ENCODE measurements around the gene MTERF4. TPM values are rescaled to one million over a fixed set of nuclear protein-coding genes. Genes with fewer than 3 reads are reported as not detected.

The MTERF4 gene
- total RNA-seq, 1 donor from 2014 or later, result 35.5 TPM

DNA sequence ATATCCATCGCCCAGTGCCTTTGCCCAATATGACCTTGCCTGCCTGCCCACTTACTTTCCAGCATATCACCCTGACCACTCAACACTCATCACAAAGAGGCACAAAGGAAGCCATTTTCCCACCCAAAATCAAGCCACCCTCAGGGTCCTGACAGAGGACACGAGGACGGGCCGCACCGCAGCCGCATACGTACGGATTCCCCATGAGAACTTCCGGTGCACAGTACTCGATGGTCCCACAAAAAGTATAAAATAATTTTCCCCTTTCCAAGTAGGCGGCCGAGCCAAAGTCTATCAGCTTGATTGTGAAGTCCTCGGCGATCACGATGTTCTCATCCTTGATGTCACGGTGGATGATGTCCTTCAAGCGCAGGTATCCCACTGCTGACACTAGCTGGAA is 10.0 kb upstream of the MTERF4 start:
- Histone ChIP-seq H3K36me3 (ENCODE audit: control insufficient read depth, insufficient read depth, low read length) (no peaks in the 10 kb centered on the region), H3K4me3 (ENCODE audit: low read depth, low read length) (no peak overlapping the region), H3K27me3 (ENCODE audit: control insufficient read depth, insufficient read depth, low read length) (no peaks in the 10 kb centered on the region)
- no peak for DNase-seq (ENCODE audit: low read depth)
- TF ChIP-seq CTCF (IDR thresholded peaks at IDR 0.05; ENCODE audit: insufficient read depth, low read length, severe bottlenecking), result no peak
- FAIRE-seq, result no peak

DNA sequence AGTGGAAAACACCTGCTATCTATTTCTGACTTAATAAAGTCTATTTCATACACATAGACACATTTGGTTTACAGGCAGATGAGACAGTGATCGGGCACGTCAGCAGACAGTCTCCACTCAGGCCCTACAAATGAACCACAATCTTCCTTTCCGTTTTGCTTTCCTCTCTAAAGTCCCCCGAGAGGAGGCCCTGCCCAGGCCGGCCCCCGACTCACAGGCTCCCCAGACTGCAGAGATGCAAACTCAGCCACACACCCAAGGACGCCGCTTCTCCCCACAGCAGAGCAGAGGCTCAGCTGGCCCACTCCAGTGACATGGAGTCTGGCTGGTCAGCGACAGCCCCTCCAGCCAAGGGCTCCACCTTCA is 9.3 kb upstream of the MTERF4 start:
- no peak for TF ChIP-seq CTCF (IDR thresholded peaks at IDR 0.05; ENCODE audit: insufficient read depth, low read length, severe bottlenecking)
- DNase-seq (ENCODE audit: low read depth) (no peak), FAIRE-seq (no peak)
- H3K27me3 ChIP-seq (ENCODE audit: control insufficient read depth, insufficient read depth, low read length), result no peaks in the 10 kb centered on the region
- no peak overlapping the region for H3K4me3 ChIP-seq (ENCODE audit: low read depth, low read length)
- no peaks in the 10 kb centered on the region for H3K36me3 ChIP-seq (ENCODE audit: control insufficient read depth, insufficient read depth, low read length)

- H3K4me3 ChIP-seq (ENCODE audit: low read depth, low read length), result no peak overlapping the region
- no peaks in the 10 kb centered on the region for H3K27me3 ChIP-seq (ENCODE audit: control insufficient read depth, insufficient read depth, low read length)
- no peak for DNase-seq (ENCODE audit: low read depth)
- TF ChIP-seq CTCF (IDR thresholded peaks at IDR 0.05; ENCODE audit: insufficient read depth, low read length, severe bottlenecking), result no peak
- H3K36me3 ChIP-seq (ENCODE audit: control insufficient read depth, insufficient read depth, low read length), result no peaks in the 10 kb centered on the region
- FAIRE-seq, result peak; percentile 36
These were observed 8.7 kb upstream of the MTERF4 start for GRCh38 chr2:241110607-241111439.

DNA sequence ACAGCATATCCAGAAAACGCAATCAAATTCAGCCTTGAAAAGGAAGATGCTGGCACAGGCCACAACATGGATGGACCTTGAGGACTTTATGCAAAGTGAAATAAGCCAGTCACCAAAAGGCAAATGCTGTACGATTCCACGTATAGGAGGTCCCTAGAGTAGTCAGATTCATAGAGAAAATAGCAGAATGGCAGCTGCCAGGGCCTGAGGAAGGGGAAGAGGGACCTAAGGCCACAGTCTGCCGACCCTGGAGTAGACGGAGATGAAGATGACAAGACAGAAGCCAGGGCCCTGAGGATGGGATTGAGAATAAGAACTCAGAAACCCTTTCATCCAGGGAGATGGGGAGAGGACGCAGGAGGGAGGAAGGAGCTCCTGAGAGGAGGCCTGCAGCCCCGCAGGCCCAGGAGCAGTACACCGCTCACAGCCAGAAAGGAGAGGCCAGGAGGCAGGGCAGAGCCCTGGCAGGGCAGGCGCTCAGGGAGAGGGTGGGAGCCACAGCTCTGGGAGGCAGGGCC is 8.1 kb upstream of the MTERF4 start:
- no peak overlapping the region for H3K4me3 ChIP-seq (ENCODE audit: low read depth, low read length)
- no peak for TF ChIP-seq CTCF (IDR thresholded peaks at IDR 0.05; ENCODE audit: insufficient read depth, low read length, severe bottlenecking)
- FAIRE-seq, result no peak
- no peak for DNase-seq (ENCODE audit: low read depth)
- no peaks in the 10 kb centered on the region for H3K36me3 ChIP-seq (ENCODE audit: control insufficient read depth, insufficient read depth, low read length)
- H3K27me3 ChIP-seq (ENCODE audit: control insufficient read depth, insufficient read depth, low read length), result no peaks in the 10 kb centered on the region

DNA sequence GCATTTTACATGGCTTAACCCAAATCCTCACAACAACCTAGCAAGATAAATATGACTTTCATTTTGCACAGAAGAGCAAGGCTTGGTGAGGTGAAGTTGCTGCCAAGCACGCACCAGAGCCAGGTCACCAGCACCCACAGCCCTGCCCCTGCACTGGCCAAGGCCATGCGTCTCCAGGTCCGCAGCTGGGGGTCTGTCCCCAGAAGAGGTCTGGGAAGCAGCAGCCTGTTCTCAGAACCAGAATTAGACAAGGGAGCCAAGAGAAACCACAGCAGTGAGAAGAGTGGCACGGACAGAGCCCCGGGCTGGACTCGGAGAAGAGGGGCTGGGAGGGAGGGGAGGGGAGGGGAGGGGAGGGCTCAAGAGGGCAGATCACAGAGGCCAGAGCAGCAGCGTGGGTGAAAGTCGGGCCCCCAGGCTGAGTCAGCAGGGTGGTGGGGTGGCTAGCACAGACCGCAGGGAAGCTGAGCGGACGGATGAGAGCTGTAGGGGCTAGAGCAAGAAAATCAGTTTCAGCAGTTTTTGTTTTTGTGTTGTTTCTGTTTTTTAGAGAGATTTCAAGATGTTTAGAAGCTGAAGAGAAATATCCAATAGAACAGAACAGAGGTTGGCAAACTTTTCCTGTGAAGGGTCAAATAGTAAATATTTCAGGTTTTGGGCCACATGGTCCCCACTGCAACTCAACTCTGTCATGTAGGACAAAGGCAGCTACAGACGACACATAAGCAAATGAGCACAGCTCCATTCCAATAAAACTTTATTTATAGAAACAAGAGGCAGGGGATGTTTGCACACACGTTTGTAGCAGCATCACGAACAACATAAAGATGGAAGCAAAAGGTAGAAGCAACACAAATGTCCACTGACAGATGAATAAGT is 7.4 kb upstream of the MTERF4 start:
- H3K4me3 ChIP-seq (ENCODE audit: low read depth, low read length), result no peak overlapping the region
- TF ChIP-seq CTCF (IDR thresholded peaks at IDR 0.05; ENCODE audit: insufficient read depth, low read length, severe bottlenecking), result no peak
- no peaks in the 10 kb centered on the region for H3K36me3 ChIP-seq (ENCODE audit: control insufficient read depth, insufficient read depth, low read length)
- DNase-seq (ENCODE audit: low read depth) (no peak), FAIRE-seq (no peak)
- H3K27me3 ChIP-seq (ENCODE audit: control insufficient read depth, insufficient read depth, low read length), result no peaks in the 10 kb centered on the region
